SKM-1 treated with dmso at 0.1 percent for 144 hours (cell line): ENCODE measurements around the gene PRDX6.
"Not testable (repeated sequence)": the region's sequence is repeated elsewhere in the genome, so short reads cannot be mapped to it uniquely, and the experiment has no call there.

Experiments
- DNase-seq: peaks from one replicate; lab custom pipeline; 2025; ENCODE audit not compliant: unreplicated experiment; lab: John Stamatoyannopoulos, UW

PRDX6 gene

DNA sequence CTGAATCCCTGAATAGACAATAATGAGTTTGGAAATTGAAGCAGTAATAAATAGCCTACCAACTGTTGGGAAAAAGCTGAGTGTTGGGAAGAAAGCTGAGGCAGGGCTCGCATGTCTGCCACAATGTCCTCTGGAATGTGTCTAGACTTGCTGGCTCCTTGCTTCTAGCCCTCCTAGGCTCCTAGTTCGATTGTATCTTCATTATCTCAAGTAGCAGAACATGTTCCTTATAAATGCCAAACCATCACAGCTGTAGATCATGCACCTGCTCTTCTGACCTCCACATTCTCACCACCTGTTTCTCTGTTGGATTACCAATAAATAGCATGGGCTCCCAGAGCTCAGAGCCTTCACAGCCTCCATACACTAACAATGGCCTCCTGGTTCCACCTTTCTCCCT, 12.9 kb upstream of the PRDX6 start:
- not testable (repeated sequence) for DNase-seq

DNA sequence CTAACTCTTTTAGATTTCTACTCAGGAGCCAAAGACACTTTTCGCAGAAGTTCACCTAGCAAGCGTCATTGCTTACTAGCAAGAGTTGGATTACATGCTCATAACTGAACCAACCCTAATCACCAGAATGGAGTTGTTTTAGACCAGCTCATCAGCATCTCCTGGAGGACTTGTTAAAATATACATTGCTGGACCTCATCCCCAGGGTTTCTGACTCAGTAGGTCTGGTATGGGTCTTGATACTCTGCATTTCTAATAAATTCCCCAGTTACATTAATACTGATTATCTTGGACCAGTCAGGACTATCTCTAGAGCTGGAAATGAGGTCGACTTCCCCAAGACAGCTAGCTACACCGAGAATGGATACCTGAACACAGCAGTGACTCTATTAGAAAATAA, 9.7 kb upstream of the PRDX6 start:
- no peak for DNase-seq

GRCh38 chr1:173469656-173470055, 7.5 kb upstream of the PRDX6 start:
- DNase-seq, result no peak

GRCh38 chr1:173470608-173471007, 6.5 kb upstream of the PRDX6 start:
- DNase-seq, result no peak

- DNase-seq, result no peak
These were observed 3.5 kb upstream of the PRDX6 start for GRCh38 chr1:173473599-173474011.

GRCh38 chr1:173474097-173474779, 2.9 kb upstream of the PRDX6 start:
- DNase-seq, result no peak

GRCh38 chr1:173474780-173475421, 2.2 kb upstream of the PRDX6 start:
- DNase-seq, result not testable (repeated sequence)

DNA sequence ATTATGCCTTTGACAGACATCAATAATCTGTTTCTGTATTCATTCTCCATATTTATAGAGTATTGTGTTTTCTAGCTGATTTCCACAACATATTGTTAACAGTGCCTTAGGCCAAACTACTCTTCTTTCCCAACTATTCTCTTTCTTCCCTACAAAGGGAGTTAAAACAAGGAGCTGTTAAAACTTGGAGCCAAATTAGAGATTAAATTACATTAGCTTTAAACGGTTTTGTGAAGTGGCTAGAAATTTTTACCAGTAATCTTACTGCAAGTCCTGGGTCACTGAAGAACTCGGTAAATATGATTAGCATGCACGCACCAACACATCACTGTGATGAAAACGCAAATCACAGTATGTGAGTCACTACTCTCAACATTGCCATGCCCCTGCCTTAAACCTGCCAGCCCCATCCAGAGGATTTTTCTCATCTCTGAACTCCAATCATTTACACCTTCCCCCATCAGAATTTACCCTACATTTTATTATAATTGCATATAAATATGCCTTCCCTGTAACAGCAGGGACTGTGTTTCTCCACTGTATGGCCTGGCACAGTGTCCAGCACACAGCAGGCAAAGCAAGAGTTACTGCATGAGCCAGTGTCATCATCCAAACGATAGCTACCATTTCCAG, 1.5 kb upstream of the PRDX6 start:
- DNase-seq, result no peak

GRCh38 chr1:173476197-173476664, 904 bp upstream of the PRDX6 start:
- DNase-seq, result no peak

GRCh38 chr1:173476665-173477285, 360 bp upstream of the PRDX6 start:
- peak; percentile 92 for DNase-seq

GRCh38 chr1:173478094-173478674, 1.0 kb downstream of the PRDX6 start:
- DNase-seq, result peak; percentile 10

DNA sequence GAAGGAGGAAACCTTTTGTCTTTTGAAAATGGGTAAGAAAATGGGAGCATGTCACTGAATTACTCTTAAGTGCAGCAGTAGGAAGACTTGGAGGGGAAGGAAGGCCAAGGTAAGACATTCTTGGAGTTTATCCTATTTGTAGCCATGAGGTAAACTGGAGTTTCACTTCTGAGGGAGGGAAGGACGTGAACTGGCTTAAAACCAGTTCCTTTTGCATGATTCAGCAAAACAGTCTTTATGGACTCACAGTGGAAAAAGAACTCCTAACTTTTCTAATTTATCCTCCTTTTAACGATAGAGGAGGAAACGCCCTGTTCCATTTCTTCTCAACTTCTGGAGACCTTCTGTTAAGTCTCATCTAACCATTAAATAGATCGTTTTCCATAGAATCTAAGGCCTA, 2.5 kb downstream of the PRDX6 start:
- no peak for DNase-seq

GRCh38 chr1:173481195-173481772, 4.1 kb downstream of the PRDX6 start:
- DNase-seq, result no peak

DNA sequence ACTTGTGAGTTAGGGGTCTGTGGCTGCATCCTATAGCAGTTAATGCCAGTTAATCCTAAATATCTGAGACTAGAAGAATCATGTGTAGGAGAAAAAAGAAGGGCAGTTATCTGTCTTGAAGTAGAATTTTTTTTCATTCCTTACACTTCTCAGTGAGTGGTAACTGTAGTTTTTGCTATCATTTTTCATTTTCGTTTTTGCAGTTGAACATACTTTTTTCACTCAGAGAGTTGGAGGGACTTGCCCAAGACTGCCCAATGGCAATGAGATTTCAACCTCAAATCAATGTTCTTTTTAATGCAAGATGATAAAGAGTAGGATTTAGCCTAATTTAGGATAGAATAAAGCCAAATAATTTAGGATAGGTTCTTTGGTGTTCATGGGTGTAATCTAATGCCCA, 5.5 kb downstream of the PRDX6 start:
- DNase-seq, result no peak

GRCh38 chr1:173484276-173484675, 7.1 kb downstream of the PRDX6 start:
- no peak for DNase-seq

GRCh38 chr1:173485401-173485800, 8.3 kb downstream of the PRDX6 start:
- DNase-seq, result no peak

DNA sequence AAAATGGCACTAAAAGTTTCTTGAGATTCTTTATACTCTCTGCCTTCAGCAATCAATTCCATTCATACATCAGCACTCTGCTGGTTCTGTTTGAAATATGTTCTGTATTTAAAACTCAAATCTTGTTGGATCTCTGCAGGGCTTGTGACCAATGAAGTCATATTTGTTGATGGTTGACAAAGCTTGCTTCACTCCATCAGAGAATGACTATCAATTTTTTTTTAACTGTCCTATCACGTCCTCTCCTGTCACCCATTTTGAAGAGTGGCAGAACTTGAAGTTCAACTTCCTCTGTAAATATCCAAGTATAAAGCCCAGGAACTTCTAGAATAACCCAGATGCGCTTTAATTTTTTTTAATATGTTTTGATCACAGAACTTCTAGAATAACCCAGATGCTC, 10.9 kb downstream of the PRDX6 start:
- DNase-seq, result no peak

- DNase-seq, result no peak
These were observed 12.0 kb downstream of the PRDX6 start for GRCh38 chr1:173489149-173489600.

- DNase-seq, result no peak
These were observed 12.8 kb downstream of the PRDX6 start for GRCh38 chr1:173489929-173490328.

GRCh38 chr1:173491508-173491907, 14.4 kb downstream of the PRDX6 start:
- DNase-seq, result no peak

DNA sequence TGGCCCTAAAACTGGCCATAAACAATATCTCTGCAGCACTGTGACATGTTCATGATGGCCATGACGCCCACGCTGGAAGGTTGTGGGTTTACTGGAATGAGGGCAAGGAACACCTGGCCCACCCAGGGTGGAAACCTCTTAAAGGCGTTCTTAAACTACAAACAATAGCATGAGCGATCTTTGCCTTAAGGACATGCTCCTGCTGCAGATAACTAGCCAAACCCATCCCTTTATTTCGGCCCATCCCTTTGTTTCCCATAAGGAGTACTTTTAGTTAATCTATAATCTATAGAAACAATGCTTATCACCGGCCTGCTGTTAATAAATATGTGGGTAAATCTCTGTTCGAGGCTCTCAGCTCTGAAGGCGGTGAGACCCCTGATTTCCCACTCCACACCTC, 16.0 kb downstream of the PRDX6 start:
- not testable (repeated sequence) for DNase-seq
